Heart left ventricle (tissue), 16 donors: ENCODE results near the gene FAM3A. TPM values are rescaled to one million over a fixed set of nuclear protein-coding genes. Genes with fewer than 3 reads are reported as not detected.

Experiments used
- ATAC-seq, 4 donors: fragments of 200-7000 bp; cut with Tn5 transposase; one replicate each; pipeline ENCODE4 v1.9.1; 2020 to 2022; ENCODE audit warnings: moderate library complexity in 4 of 4, mild to moderate bottlenecking in 3 of 4, moderate number of reproducible peaks in 1 of 4
- DNase-seq, 5 donors: peaks; one replicate each; pipeline ENCODE4 v3.0.0-alpha.2; 2020
- H3K27ac ChIP-seq, 12 donors: fragments of 200-600 bp; sonication (generic) in 4 of 12; one replicate each; pipeline versions ENCODE4 v1.5.0 to v1.8.0; 2016 to 2022; ENCODE audit warnings: mild to moderate bottlenecking in 2 of 12
- H3K27me3 ChIP-seq, 9 donors: fragments of 200-600 bp; sonication (generic) in 2 of 9; one replicate each; pipeline versions ENCODE4 v1.5.1 to v1.8.0; 2016 to 2022; ENCODE audit warnings: mild to moderate bottlenecking in 3 of 9
- H3K36me3 ChIP-seq, 9 donors: fragments of 200-600 bp; sonication (generic) in 2 of 9; one replicate each; pipeline versions ENCODE4 v1.5.0 to v1.8.0; 2018 to 2022; ENCODE audit warnings: mild to moderate bottlenecking in 2 of 9
- H3K4me1 ChIP-seq, 12 donors: fragments of 200-600 bp; sonication (generic) in 4 of 12; one replicate each; pipeline versions ENCODE4 v1.5.0 to v1.8.0; 2016 to 2022; ENCODE audit warnings: mild to moderate bottlenecking in 3 of 12
- H3K4me3 ChIP-seq, 12 donors: fragments of 200-600 bp; sonication (generic) in 4 of 12; one replicate each; pipeline versions ENCODE4 v1.5.0 to v1.8.0; 2017 to 2022; ENCODE audit warnings: mild to moderate bottlenecking in 9 of 12, moderate library complexity in 4 of 12
- H3K9me3 ChIP-seq, 12 donors: fragments of 200-600 bp; sonication (generic) in 4 of 12; one replicate each; pipeline versions ENCODE4 v1.5.0 to v1.8.0; 2016 to 2022; ENCODE audit warnings: mild to moderate bottlenecking in 1 of 12
- POLR2A ChIP-seq, 2 donors: fragments of 450-650 bp; IDR thresholded peaks; one replicate each; pipeline ENCODE4 v1.6.1; 2017; ENCODE audit warnings: antibody characterized with exemption in 2 of 2, mild to moderate bottlenecking in 2 of 2, moderate library complexity in 2 of 2
- WGBS, 4 donors: extraction: QIAGEN DNeasy Blood & Tissue Kit in 2 of 4; methylation state at CpG; one replicate each; pipeline versions ENCODE4 v1.1.5 to v1.1.7; 2013 to 2018; 5-methylcytosine and 5-hydroxymethylcytosine counted together
- intact Hi-C, 10 donors: fragments of 100-400 bp; cut with DNase I; formaldehyde crosslinking; loops; one replicate each; pipeline versions ENCODE4 v1.11.1 to v1.14.2; 2022
- polyA plus RNA-seq, 2 donors: library from polyadenylated mRNA; stranded (reverse); fragments of 200-250 nt; gene quantifications; one replicate each; pipeline ENCODE4 v1.2.3, GENCODE V29; 2013
- total RNA-seq, 9 donors: library from RNA; depleted of rRNA in 2 of 9; stranded (reverse); fragments of >200 nt in 2 of 9; fragmentation: NEBNext Ultra II Directional in 3 of 9; extraction: Animal tissue kit (Norgen Biotek cat#: 25700) in 3 of 9; gene quantifications; one replicate each; pipeline versions ENCODE4 v1.1.0 to v1.2.4, GENCODE V29; 2016 to 2023
- TF ChIP-seq, protein P1 (sequence below), 12 donors: fragments of 200-600 bp; sonication (generic) in 4 of 12; IDR thresholded peaks; one replicate each; pipeline versions ENCODE4 v1.5.0 to v1.8.0; 2018 to 2022; ENCODE audit warnings: antibody characterized with exemption in 12 of 12, mild to moderate bottlenecking in 5 of 12
- donor health status: ischemic (EF 13 %, LVEDD 7.1; RV severe dilation, severe dysfunction).
- donor health status: healthy with polysubstance abuse.
- donor health status: DM: no; HTN: yes; CAD: no.
- donor health status: DM: no; HTN: no; CAD: no.
- donor health status: ischemic (EF 25% LVEDD 6.9; RV normal size, moderate dysfunction).
- donor health status: ischemic (EF 25% LVEDD 5.7; RV mildly dilated, moderate dysfunction).
- donor health status: healthy.
- donor health status: DM: yes; HTN: yes; CAD: no.
- donor health status: ischemic (EF 35%, LVEDD 5.7; RV mildly dilated, moderate dysfunction).
- donor health status: nonischemic (EF 11% LVEDD 7.7; RV severe dilation, severe dysfunction).
- donor health status: DM: yes; HTN: yes; CAD: no.
- donor health status: PGD.
- donor health status: ischemic (EF 29% LVEDD 5.4; RV normal size, mild dysfunction).
- donor health status: nonischemic (EF 23%, LVEDD 6.1; RV moderate dilation, normal function).

The FAM3A gene
- total and polyA plus RNA-seq, 11 donors, result 36.2 to 82.6 (median 51.5) TPM

DNA sequence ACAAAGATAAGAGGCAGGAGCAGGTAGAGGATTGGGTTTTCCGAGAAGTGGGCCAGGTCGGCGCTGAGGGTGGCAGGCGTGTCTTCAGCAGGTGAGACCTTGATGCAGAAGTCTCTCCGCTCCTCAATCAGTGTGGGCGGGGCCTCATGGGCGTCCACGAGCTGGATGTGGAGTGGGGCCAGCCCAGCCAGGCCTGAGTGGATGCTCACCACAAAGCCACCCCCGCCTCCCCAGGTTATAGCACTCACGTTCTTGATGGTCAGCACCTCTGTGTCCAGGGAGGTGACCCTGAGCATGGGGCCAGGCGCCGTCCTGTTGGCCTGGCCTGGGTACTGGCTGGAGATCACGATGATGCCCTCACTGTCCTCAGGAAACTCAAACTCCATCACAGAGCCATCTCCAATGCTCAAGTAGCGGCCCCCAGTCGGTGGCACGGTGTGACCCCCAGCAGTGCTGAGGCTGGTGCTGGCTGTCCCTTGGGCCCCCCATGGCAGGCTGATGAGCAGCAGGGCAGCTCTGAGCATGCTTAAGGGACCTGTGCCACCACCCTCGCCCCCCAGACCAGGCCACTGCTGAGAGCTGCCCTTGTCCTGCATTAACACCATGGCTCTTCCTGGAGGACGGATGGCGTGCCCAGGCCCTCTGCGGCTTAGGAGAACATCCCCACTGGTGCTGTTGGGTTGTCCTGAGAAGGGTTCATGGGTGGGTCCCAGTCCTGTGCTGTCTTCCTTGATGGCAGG, 27.5 kb downstream of the FAM3A start:
- no peaks in the 10 kb centered on the region for H3K27me3 ChIP-seq
- peaks cover 0 to 9% (median 6%) of the 10 kb centered on the region in 9 donors for H3K36me3 ChIP-seq
- H3K9me3 ChIP-seq, result no peaks in the 10 kb centered on the region
- ATAC-seq (no peak), DNase-seq (no peak)
- no peak overlapping the region for H3K4me3 ChIP-seq
- peaks cover 0 to 38% (median 17%) of the 10 kb centered on the region in 12 donors for H3K4me1 ChIP-seq
- intact Hi-C loops, result no loop called here
- no peak overlapping the region for H3K27ac ChIP-seq
- WGBS, 4 donors, result 88 to 93% (median 90%) methylated on average over 14 to 20 of the region's 20 CpGs
- no peak for TF ChIP-seq POLR2A (IDR thresholded peaks at IDR 0.05)
- TF ChIP-seq, protein P1, sequence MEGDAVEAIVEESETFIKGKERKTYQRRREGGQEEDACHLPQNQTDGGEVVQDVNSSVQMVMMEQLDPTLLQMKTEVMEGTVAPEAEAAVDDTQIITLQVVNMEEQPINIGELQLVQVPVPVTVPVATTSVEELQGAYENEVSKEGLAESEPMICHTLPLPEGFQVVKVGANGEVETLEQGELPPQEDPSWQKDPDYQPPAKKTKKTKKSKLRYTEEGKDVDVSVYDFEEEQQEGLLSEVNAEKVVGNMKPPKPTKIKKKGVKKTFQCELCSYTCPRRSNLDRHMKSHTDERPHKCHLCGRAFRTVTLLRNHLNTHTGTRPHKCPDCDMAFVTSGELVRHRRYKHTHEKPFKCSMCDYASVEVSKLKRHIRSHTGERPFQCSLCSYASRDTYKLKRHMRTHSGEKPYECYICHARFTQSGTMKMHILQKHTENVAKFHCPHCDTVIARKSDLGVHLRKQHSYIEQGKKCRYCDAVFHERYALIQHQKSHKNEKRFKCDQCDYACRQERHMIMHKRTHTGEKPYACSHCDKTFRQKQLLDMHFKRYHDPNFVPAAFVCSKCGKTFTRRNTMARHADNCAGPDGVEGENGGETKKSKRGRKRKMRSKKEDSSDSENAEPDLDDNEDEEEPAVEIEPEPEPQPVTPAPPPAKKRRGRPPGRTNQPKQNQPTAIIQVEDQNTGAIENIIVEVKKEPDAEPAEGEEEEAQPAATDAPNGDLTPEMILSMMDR (IDR thresholded peaks at IDR 0.05), result no peak

DNA sequence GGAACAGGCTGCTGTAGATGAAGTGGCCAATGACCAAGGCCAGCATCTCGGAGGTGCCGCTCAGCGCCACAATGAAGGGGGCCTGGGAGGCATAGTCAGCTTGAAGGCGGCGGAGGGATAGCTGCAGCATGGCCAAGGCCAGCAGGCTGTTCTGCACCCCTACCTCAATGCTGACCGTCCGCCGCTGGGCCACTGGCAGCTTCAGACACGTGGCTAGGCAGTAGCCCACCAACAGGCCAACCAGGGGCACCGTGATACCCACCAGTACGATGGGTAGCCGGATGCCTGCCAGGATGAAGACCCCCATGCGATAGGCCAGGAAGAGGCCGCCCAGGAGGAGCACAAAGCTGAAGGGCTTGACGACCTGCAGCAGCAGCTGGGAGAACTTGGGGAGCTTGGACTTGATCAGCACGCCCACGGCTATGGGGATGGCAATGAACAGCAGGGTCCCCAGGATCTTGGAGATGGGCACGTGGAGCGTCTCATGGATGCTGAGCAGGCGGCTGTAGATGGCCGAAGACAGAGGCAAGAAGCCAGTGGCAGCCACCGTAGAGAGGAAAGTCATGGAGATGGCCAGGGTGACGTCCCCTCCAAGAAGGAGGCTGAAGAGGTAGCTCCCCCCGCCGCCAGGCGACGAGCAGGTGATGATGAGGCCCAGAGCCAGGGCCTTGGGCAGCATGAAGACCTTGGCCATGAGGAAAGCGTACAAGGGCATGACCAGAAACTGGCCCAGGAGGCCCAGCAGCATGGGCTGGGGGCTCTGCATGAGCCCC, 28.3 kb downstream of the FAM3A start:
- intact Hi-C loops, result no loop called here
- Histone ChIP-seq H3K4me1 (peaks cover 0 to 39% (median 17%) of the 10 kb centered on the region in 12 donors), H3K4me3 (peak overlapping the region in 1 of 12 donors; percentile 92), H3K27me3 (no peaks in the 10 kb centered on the region), H3K27ac (peak overlapping the region in 9 of 12 donors; percentile 81 to 96 (median 91)), H3K36me3 (peaks cover 0 to 9% (median 6%) of the 10 kb centered on the region in 9 donors), H3K9me3 (no peaks in the 10 kb centered on the region)
- no peak for TF ChIP-seq POLR2A (IDR thresholded peaks at IDR 0.05)
- TF ChIP-seq, protein P1 (IDR thresholded peaks at IDR 0.05), result no peak
- 92 to 95% (median 93%) methylated on average over 22 to 28 of the region's 28 CpGs for WGBS, 4 donors
- DNase-seq (no peak), ATAC-seq (no peak)

DNA sequence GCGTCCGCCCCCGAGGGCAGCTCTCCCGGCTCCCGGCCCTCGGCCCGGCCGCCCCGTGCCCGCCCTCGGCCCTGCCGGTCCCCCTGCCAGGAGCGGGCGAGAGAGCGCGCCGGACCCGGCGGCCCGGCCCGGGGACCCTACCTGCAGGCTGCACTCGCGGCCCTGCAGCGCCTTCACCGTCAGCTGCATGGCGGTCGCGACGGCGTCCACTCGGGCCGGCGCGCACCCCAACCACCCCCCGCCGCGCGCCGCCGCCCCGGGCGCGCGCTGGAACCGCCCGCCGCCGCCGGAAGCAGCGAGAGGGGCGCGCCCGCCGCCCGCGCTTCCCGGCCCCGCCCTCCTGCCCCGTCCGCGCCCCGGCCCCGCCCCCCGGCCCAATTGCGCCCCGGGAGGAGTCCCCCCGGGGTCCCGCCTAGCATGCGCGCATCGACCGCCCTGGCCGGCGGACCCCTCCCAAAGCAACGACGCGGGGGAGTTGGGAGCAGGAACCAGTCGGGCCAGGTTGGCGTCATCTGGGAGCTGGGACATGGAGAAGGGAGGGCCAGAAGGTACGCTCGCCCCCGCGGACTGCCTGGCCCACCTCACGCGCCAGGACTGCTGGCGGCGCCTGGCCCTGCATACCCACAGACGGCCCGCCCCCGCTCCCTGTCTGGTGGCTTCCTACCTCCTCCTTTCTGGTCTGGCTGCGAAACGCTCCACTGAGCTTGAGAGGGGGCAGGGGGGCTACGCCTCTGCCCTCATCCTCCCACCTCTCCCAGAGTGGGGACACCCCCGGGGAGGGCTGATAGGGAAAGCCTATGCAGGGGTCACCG, 29.4 kb downstream of the FAM3A start, which contains the start of gene UBL4A:
UBL4A (minus strand) TSS at position 220 of the 812 bp plus-strand sequence; CDS start at position 189, 31 bp downstream.
- no peaks in the 10 kb centered on the region for H3K27me3 ChIP-seq
- DNase-seq (peak; percentile 62 to 80 (median 72)), ATAC-seq (peak in 3 of 4 donors; percentile 40 to 49 (median 41))
- peak within 1 kb of the TSS; percentile 78 to 96 (median 92) for H3K27ac ChIP-seq
- peaks cover 0 to 9% (median 6%) of the 10 kb centered on the region in 9 donors for H3K36me3 ChIP-seq
- WGBS, 4 donors, result 1 to 47% (median 21%) methylated on average over 3 to 90 of the region's 95 CpGs
- intact Hi-C loops, result no loop called here
- H3K4me3 ChIP-seq, result peak within 1 kb of the TSS; percentile 50 to 92 (median 68)
- peaks cover 0 to 39% (median 17%) of the 10 kb centered on the region in 12 donors for H3K4me1 ChIP-seq
- TF ChIP-seq, protein P1 (IDR thresholded peaks at IDR 0.05), result no peak
- no peak for TF ChIP-seq POLR2A (IDR thresholded peaks at IDR 0.05)
- H3K9me3 ChIP-seq, result no peaks in the 10 kb centered on the region
